GM18498 (cell line): ENCODE results near the gene MTCH1.
"Not testable (repeated sequence)": the region's sequence is repeated elsewhere in the genome, so short reads cannot be mapped to it uniquely, and the experiment has no call there.

Experiments used
- ATAC-seq: cut with Tn5 transposase; IDR thresholded peaks from one replicate; pipeline ENCODE4 v1.9.1; 2021; ENCODE audit warnings: mild to moderate bottlenecking, moderate library complexity; ENCODE audit not compliant: unreplicated experiment

Gene MTCH1

DNA sequence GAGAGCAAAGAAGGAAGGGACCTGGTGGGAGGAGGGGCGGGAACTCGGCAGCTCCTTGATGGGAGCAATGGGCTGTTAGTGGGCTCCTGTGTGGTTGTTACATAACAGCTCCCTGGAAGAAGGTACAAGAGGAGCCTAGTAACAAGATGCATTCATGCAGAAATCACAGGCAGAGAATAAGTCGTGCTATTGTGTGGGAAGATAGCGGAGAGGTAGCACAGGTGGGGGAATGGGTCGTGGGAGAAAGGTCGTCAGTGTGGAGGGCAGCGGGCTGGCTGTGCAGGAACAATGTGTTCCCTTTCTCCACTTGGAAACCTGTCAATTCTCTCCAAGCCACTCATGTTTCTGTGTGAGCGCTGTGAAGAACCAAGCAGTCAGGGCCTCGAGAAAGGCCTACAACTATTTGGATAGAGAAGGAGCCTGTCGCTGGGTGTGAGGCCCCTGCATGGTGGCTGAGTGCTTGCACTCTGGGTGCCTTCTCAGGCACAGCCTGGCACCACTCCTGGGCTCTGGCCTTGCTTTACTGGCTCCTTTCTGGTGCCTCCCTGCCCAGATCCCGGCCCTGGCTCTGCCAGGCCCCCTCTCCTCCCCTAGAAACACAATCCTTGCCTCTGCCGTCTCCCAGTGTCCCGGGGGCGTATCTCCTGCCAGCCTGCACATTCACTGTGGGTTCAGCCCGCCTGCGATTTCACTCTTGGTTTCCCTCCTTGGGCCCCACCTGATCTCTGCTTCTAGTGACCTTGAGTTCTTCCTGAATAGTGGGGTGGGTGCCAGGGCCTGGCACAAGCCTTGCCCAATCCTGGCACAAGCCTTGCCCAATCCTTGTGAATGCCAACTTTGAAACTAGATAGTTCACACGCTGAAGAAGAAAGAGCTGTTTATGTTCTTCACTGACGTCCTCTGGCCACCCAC is 12.1 kb upstream of the MTCH1 start:
- ATAC-seq: no peak

DNA sequence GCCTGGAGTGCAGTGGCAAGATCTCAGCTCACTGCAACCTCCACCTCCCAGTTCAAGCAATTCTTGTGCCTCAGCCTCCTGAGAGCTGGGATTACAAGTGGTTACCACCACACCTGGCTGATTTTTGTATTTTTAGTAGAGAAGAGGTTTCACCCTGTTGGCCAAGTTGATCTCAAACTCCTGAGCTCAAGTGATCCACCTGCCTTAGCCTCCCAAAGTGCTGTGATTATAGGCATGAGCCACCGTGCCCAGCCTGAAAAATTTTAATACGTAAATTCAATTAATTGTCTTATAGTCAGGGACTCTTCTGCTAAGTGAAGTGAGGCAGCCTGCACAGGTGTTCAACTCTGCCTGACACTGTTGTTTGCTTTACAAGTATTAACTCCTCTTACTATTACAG is 4.4 kb upstream of the MTCH1 start:
- not testable (repeated sequence) for ATAC-seq

DNA sequence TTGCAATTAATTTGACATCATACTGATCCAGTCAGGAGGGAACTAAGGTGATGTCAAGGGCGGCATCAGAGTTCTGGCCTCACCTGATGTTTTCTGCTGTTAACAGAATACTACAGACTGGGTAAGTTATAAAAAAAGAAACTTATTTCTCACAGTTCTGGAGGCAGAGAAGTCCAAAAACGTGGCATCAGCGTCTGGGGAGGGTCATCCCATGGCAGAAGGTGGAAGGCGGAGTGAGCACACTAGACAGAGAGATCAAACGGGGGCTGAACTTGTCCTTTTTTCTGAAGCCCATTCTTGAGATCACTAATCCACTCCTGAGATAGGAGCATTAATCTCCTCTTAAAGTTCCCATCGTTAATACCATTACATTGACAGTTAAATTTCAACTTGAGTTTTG is 3.3 kb upstream of the MTCH1 start:
- ATAC-seq: no peak

DNA sequence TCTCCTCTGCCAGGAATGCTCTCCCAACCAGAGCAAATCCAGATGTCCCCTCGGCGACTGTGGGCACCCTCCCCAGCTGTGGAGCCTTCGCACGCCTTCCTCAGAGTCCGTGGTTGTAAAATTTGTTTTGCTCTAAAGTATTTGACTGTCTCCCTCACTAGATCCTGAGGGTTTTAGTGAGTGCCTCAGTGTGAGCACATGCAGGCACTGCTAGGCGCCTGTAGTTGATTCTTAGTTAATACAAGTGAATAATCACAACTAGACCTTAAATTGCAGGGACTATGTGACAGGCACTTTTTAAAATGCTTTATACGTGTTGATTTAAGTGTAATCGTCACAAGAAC is 680 bp upstream of the MTCH1 start:
- ATAC-seq: no peak

DNA sequence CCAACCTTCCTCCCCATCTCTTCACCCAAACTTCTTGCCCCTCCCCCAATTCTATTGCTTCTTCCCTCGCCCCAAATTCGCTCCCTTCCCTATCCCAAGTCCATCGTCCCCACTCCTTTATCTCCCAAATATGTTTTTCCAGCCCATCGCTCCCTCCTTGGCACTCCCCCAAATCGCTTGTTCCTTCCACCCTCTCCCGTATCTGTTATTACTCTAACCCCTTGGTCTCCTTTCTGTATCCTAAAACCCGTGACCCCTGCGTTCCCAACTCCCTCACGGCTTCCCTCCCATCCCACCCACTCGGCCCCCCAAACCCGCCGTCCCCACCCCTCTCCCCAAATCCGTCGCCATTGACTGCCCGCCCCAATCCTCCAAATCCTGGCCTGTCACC is 584 bp downstream of the MTCH1 start:
- no peak for ATAC-seq

DNA sequence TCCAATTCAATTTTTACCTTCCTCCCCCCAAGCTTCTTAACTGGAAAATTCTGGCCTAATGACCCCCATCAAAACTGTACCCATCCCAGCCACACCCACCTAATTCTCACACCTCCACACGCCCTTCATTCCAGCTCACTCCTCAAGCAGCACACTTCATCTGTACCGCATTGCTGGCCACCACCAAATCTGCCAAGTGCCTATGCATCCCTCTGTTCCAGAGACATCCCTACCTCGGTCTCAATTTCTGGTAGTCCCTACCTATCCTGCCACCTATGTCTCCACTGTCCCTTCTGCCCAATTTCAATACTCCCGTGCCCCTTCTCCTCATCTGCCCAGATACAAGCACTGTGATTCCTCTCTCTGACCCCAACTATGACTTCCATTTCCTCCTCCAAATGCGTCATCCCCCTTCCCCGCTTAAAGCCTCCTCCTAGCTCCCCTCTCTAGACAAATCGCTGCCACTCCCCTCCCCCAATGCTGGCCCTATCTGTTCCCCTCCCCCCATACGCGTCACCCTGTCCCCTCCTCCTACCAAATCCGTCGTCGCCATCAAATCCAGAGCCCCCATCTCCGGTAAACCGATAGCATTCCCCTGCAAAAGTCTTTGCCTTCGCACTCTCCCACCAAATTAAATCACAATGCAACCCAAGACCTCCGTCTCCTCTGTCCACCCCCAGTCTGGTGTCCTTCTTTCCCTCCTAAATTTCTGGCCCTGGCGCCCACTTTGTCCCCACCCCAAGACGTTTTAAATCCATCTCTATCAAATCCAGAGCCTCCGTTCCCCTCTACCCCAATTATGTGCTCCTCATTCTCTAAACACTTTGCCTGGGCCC is 1.2 kb downstream of the MTCH1 start:
- no peak for ATAC-seq

DNA sequence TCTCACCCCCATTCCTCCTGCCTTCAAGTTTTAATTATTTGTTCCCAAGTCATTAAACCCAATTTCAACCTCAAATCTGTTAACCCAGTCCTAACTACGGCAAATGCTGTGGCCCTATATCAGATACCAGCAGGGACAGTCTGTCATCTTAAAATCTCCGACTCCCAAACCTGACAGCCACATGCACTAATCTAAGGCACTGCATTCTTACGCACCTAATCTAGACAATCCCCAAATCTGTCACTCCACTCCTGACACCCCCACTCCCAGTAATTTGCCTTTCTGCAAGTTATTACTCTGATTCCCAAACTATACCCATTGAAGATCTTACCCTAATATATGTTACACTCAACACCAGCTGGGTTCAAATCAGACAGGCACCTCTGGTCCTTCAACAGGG is 2.5 kb downstream of the MTCH1 start:
- no peak for ATAC-seq

DNA sequence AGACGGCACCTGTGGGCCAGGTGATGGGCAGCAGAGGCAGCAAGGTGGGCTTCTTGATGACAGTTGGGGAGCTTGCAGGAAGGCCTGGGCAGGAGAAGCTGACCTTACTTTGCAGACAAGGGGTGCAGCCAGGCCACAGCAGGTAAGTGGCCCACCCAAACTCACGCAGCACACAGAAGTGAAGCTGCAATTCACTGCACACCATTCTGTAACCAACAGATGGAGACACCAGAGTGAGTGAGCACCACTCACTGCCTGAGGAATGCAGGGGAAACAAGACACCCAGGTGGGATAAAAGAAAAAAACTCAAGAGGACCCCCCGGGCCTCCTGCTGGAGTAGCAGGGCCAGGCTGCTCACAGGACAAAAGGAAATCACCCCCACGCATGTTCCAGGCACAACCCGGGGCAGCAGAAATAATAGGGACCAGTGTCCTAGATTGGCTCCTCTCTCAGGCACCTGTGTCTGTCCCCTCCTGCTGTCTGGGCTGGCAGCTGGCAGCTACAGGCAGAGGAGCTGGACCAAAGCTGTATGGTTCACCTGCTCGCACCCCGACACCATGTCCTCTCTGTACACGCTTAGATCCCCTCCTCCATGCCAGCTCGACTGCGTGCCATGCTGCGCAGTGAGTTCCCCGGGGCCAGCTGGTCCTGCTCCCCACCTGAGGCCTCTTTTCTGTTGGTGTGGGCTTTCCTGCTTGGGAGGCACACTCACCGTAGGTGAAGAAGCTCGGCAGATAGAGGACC is 4.9 kb downstream of the MTCH1 start:
- no peak for ATAC-seq

DNA sequence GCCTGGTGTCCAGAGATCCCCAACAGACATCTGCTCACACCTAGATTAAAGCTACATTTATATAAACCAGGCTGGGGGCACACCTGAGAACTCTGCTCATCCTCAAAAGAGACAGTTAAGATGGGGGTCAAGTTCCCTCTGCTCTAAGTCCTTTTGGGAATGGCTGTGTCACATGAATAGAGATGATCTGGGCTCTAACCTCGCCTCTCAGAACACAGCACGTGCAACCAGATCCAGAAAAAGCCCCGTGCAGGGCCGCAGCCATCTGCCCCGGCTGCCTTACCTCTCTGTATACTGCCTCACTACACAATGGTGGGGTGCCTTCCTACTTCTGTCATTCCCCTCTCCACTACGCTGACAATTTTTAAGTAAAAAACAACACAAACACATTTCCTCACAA is 5.9 kb downstream of the MTCH1 start:
- no peak for ATAC-seq

DNA sequence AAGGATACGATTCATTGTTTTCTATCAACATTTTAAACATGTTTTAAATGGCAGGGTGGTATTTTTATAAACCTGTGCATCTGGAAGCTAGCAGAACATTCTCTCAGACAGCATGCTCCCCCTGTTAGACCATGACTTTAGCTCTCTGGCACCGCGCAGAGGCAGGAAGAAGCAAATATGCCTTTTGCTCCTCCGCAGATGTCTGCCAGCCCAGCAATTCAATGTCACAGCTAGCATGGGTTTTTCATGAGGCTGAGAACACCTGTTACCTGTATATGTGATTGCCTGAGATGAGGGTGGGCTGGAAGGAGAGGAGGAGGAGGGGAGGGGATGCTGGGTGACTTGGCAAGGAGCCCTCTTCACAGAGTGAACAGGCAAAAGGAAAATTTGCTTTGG is 6.7 kb downstream of the MTCH1 start:
- no peak for ATAC-seq

DNA sequence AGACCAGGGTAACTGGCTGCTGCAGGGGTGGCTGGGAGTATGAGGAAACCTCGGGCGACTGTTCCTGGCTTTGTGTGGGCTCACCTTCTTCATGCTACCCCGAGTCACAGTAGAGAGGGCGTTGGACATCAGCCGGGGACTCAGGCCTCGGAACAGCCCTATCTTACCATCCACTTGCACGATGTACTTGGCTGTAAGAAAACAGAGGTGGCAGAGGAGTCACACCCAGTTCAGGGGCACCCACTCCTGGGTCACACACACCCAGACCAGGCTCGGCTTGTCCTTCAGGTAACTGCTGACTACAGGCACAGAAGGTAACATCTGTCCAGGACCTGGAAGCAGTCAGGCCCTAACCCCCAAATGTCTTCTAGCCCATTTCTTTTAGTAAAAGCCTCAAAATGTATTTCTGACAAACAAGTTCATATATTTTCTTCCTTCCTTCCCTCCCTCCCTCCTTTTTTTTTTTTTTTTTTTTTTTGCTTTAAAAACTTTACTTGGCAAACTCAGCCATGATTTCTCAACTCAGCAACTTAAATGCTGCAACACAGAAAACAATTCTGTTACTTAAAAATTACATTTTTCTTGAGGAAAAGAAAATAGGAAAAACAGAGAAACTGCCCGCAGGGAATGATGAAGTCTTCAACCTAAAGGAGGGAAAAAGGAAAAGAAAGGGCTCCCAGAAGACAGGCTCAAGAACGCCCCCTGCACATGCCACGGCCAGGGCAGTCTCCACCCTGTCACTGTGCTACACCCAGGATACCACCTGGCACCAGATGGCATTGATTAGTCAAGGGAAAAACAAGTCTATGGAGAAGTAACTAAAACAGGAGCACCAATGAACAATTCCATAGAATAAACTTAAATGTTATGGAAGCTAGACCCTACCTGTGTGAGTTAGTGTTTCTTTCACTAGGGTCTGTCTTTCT is 7.3 kb downstream of the MTCH1 start:
- ATAC-seq: no peak

DNA sequence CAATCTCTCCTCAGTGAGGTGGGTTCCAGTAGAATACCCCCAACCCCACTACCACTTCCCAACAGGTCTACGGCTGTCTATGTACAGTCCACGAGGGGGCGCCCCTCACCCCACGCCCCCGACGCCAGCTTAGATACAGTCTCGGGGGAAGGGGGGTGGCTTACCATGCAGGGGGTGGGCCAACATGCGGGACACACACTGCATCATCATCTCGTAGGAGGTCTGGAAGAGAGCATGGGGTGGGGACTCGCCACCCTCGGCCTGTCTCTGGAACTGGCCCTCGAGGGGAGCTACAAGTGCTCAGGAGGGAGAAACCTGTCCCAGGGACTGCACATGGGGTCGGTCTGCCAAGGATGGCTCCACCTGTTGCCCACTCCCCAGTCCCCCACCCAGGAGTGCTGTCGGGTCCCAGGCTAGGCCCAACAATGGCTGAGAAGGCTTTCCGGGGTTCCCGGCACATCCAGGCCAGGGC is 8.5 kb downstream of the MTCH1 start:
- no peak for ATAC-seq

DNA sequence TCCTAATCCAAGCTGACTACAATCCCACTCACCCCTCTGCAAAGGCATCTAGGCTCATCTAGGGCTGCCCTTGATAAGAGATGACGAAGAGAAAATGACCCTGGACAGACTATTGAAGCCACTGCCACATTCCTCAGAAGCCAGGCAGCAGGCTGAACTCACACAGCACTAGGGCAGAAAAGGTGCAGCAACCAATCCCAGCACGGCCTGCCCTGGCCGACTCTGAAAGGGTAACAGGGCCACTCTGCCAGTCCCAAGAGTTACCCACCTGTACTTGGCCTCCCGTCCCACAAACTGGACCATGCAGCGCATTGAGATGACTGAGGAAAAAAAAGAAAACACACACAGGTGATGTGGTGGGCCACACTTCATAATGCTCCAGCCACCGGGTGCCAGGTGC is 9.1 kb downstream of the MTCH1 start:
- no peak for ATAC-seq

DNA sequence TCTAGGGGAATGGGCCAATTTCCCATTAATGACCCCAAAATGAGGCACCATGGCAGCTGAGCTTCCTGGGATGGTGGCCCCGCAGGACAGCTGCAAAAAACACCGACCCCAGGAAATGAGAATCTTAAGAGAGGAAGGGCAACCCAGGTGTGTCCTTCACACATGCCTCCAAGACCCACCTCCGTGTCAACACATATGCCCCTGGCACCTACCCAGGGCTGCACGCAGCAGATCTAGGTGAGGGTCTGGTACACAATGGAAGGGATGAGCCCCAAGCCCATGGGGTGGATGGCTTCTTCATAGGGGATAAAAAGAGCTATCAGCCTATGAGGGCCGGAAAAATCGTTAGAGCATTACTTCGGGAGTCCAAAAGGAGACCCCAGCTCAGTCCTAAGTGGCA is 9.5 kb downstream of the MTCH1 start:
- ATAC-seq: no peak

DNA sequence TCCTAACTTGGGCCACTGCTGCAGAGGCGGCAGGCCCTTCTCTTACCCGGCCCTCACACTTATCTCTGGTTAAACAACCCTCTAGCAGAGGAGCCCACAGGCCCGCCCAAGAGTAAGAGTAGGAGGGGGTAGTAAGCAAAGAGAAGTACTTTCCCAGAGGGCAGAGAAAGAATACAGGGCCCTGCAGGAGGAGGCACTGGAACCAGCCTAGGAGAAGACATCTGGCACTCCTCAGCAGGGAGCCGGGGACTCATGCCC is 10.1 kb downstream of the MTCH1 start:
- no peak for ATAC-seq

DNA sequence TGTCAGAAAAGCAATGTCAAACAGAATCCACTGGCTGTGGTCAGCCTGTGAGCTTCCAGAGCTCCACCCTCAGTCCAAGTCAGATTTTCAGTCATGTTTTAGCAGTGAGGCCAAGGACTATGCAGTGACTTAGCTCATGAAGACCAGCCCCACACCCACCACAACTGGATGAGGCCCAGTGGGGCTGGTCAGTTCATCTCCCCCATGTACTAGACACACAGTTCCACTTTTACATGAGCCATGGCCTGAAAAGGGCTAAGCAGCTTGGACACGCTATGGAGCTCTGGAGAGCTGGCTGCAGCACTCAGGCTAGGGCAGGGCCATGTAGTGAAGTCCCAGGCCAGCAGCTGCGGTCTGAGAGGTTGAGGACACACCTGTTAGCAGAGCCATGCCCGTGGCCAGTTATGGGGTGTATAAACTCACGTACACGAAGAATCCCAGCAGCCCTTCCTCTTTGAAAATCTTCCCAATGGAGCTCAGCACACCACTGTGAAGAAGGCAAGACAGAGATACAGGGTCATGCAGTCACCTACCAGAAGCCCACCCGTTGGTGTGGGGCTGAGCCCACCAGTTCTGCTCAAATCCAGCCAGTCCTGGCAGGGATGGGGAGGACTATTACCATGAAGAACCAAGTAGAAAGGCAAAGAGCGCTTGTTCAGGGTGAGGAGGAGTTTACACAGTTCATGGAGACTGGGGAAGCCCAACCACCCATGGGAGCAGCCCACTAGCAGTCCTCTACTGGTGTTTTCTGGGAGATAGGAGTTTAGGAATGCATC is 10.6 kb downstream of the MTCH1 start:
- ATAC-seq: no peak

DNA sequence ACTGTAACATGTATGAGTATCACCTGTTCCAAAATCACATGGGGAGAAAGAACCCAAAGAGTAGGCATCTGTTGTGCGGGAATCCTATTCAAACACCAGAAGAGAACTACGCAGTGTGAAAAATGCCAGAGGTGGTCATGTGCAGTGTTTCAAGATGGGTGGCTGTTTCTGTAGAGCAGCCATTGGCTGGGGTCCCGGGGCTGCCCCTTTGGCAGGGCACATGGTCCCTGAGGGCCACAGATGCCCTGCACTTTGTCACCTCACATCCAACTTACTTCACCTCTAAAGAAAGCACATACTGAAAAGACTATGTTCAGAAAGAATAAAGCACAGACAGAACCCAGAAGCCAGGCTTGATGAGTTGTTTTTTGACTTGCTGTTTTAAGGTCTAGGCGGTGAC is 12.3 kb downstream of the MTCH1 start:
- ATAC-seq: no peak

DNA sequence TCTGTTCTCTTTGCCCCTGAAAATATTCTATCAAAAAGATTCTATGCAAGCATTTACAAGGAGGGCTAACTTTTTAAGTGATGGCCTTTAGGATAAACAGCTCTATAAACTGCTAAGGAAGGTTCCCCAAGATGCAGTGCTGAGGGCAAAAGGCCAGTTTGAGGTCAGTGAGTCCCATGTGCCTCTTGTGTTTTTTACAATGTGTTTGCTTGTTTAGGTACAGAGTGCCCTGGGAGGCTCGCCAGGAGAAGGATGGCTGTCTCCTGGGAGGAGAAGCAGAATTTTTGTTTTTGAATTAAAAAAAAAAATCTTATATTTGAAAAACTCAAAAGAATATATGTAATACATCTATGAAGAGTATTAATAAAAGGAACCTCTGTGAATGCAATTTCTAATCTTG is 12.8 kb downstream of the MTCH1 start:
- no peak for ATAC-seq

DNA sequence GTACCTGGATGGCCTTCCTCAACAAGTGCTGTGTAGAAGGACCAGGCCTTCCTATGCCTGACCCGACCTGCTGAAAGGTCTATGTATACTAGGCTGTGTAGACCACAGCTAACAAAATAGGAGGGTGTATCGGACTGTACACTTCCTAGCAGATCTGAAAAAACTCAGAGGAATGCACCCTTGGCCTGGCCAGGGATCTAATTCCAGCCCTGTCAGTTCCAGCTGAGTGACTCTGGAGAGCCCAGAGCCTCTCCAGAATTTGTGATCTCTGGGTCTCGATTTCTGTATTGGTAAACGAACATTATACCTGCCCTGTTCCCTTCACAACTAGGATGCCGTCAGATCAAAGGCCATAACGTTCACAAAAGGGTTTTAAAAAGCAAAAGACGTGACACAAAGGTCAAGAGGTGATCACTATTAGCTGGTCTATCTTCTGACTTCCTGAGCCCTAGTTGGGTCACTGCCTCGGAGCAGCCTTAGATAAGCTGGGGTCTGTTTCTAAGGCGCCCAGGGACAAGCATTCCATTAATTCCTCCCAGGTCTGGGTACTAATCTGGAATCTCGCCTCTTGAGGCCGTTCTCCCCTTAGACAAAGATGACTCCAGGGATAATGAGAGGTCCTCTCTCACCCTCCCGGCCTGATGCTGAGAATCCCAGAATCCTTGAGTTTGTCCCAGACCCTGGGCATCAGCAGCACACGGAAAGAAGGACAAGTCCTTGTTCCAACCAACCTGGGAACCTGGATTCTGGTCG is 13.9 kb downstream of the MTCH1 start:
- no peak for ATAC-seq
